SK-N-MC (cell line): ENCODE measurements around the gene TSPEAR.
"Not testable (repeated sequence)": the region's sequence is repeated elsewhere in the genome, so short reads cannot be mapped to it uniquely, and the experiment has no call there.

Experiments
- DNase-seq: peaks from one replicate; pipeline ENCODE4 v3.0.0-alpha.2; 2011; ENCODE audit warnings: low read depth, low spot score
- H3K27ac ChIP-seq: fragments of 200-600 bp; sonication (generic); 2 replicates; pipeline ENCODE4 v1.5.1; 2016; ENCODE audit warnings: mixed run types
- H3K36me3 ChIP-seq: fragments of 200-600 bp; sonication (generic); 2 replicates; pipeline ENCODE4 v1.6.1; 2017; ENCODE audit warnings: antibody characterized with exemption, low read length, mixed read lengths; ENCODE audit not compliant: insufficient read depth
- H3K4me3 ChIP-seq: fragments of 200-600 bp; sonication (generic); 2 replicates; pipeline ENCODE4 v1.5.1; 2016
- H3K9ac ChIP-seq: fragments of 200-600 bp; sonication (generic); 2 replicates; pipeline ENCODE4 v1.8.0; 2017; ENCODE audit warnings: mixed run types, mixed read lengths; ENCODE audit not compliant: insufficient read length
- H3K9me3 ChIP-seq: fragments of 200-600 bp; sonication (generic); 2 replicates; pipeline ENCODE4 v1.6.1; 2017; ENCODE audit warnings: low read depth, mild to moderate bottlenecking, antibody characterized with exemption, low read length, moderate library complexity, mixed read lengths
- EZH2 ChIP-seq: fragments of 200-600 bp; sonication (generic); IDR thresholded peaks from one replicate; pipeline ENCODE4 v1.6.1; 2017; ENCODE audit warnings: antibody characterized with exemption
- FOXP2 ChIP-seq: optimal IDR thresholded peaks from 2 replicates; pipeline ENCODE3; 2011; ENCODE audit warnings: mild to moderate bottlenecking, moderate library complexity; ENCODE audit not compliant: insufficient read depth; ENCODE audit errors: extremely low read length, control extremely low read depth
- POLR2AphosphoS5 ChIP-seq: IDR thresholded peaks from 2 replicates; pipeline ENCODE4 v1.6.1; 2012; ENCODE audit warnings: mild to moderate bottlenecking, low read depth, low read length, borderline replicate concordance

TSPEAR gene

GRCh38 chr21:44613386-44614155, 97.8 kb downstream of the TSPEAR start:
- H3K4me3 ChIP-seq, result no peak overlapping the region
- peaks cover under 1% of the 10 kb centered on the region; the same call in 1 of the 2 replicates for H3K36me3 ChIP-seq
- no peak for DNase-seq
- H3K27ac ChIP-seq, result no peak overlapping the region
- no peak overlapping the region for H3K9ac ChIP-seq
- no peaks in the 10 kb centered on the region for H3K9me3 ChIP-seq
- TF ChIP-seq FOXP2, result no peak

- Histone ChIP-seq H3K4me3 (no peak overlapping the region), H3K9me3 (no peaks in the 10 kb centered on the region), H3K9ac (no peak overlapping the region), H3K27ac (no peak overlapping the region), H3K36me3 (no peaks in the 10 kb centered on the region; the same call in 1 of the 2 replicates)
- no peak for DNase-seq
- no peak for TF ChIP-seq FOXP2
- no peak for TF ChIP-seq POLR2AphosphoS5
- no peak for TF ChIP-seq EZH2
Measured at GRCh38 chr21:44612669-44613229, 98.6 kb downstream of the TSPEAR start.

GRCh38 chr21:44612029-44612486, 99.3 kb downstream of the TSPEAR start, which contains the start of gene KRTAP10-8:
Gene KRTAP10-8 (plus strand): TSS chr21:44612079. CDS start chr21:44612101, 22 bp downstream.
- DNase-seq, result no peak
- Histone ChIP-seq H3K4me3 (no peak within 1 kb of the TSS), H3K27ac (no peak within 1 kb of the TSS), H3K9me3 (no peaks in the 10 kb centered on the region), H3K9ac (no peak within 1 kb of the TSS), H3K36me3 (no peaks in the 10 kb centered on the region; the same call in 1 of the 2 replicates)
- TF ChIP-seq EZH2 (no peak), POLR2AphosphoS5 (no peak), FOXP2 (no peak)

- no peak overlapping the region for H3K27ac ChIP-seq
- TF ChIP-seq POLR2AphosphoS5, result no peak
- TF ChIP-seq EZH2, result no peak
- no peak for TF ChIP-seq FOXP2
- no peaks in the 10 kb centered on the region for H3K9me3 ChIP-seq
- no peak overlapping the region for H3K9ac ChIP-seq
- H3K36me3 ChIP-seq, result no peaks in the 10 kb centered on the region; the same call in 1 of the 2 replicates
- DNase-seq, result no peak
- no peak overlapping the region for H3K4me3 ChIP-seq
Measured at GRCh38 chr21:44611551-44611950, 99.8 kb downstream of the TSPEAR start.

- not testable (repeated sequence) for H3K4me3 ChIP-seq, H3K27ac ChIP-seq, H3K9ac ChIP-seq, DNase-seq, H3K36me3 ChIP-seq, H3K9me3 ChIP-seq
Measured at GRCh38 chr21:44610157-44610843, 101.1 kb downstream of the TSPEAR start.

- Histone ChIP-seq H3K9me3 (no peaks in the 10 kb centered on the region), H3K4me3 (no peak overlapping the region), H3K9ac (no peak overlapping the region), H3K27ac (no peak overlapping the region), H3K36me3 (peaks cover 12% of the 10 kb centered on the region)
- TF ChIP-seq EZH2, result no peak
- no peak for TF ChIP-seq POLR2AphosphoS5
- TF ChIP-seq FOXP2, result no peak
- DNase-seq, result no peak
Measured at GRCh38 chr21:44609193-44609592, 102.2 kb downstream of the TSPEAR start.

GRCh38 chr21:44606495-44606894, 104.9 kb downstream of the TSPEAR start:
- Histone ChIP-seq H3K27ac (no peak overlapping the region), H3K36me3 (peaks cover 17% of the 10 kb centered on the region), H3K9me3 (no peaks in the 10 kb centered on the region), H3K4me3 (no peak overlapping the region), H3K9ac (no peak overlapping the region)
- no peak for TF ChIP-seq EZH2
- no peak for TF ChIP-seq POLR2AphosphoS5
- TF ChIP-seq FOXP2, result no peak
- DNase-seq, result no peak

- Histone ChIP-seq H3K27ac (no peak overlapping the region), H3K4me3 (no peak overlapping the region), H3K36me3 (peaks cover 17% of the 10 kb centered on the region), H3K9ac (no peak overlapping the region), H3K9me3 (no peaks in the 10 kb centered on the region)
- no peak for DNase-seq
- no peak for TF ChIP-seq EZH2
- TF ChIP-seq FOXP2, result no peak
- no peak for TF ChIP-seq POLR2AphosphoS5
Measured at GRCh38 chr21:44603911-44604310, 107.5 kb downstream of the TSPEAR start.
